Measurements from ENCODE around the gene SLC11A1.

Gene SLC11A1

GRCh38 chr2:218434456-218434855, 52.4 kb downstream of the SLC11A1 start:
- no peak for TF ChIP-seq CTCF (IDR thresholded peaks at IDR 0.05; ENCODE audit: insufficient read depth, low read depth, low read length, missing control alignments)
- DNase-seq (ENCODE audit: low read depth) = no peak
- no peak overlapping the region for H3K4me3 ChIP-seq (ENCODE audit: low read depth, low read length)

DNA sequence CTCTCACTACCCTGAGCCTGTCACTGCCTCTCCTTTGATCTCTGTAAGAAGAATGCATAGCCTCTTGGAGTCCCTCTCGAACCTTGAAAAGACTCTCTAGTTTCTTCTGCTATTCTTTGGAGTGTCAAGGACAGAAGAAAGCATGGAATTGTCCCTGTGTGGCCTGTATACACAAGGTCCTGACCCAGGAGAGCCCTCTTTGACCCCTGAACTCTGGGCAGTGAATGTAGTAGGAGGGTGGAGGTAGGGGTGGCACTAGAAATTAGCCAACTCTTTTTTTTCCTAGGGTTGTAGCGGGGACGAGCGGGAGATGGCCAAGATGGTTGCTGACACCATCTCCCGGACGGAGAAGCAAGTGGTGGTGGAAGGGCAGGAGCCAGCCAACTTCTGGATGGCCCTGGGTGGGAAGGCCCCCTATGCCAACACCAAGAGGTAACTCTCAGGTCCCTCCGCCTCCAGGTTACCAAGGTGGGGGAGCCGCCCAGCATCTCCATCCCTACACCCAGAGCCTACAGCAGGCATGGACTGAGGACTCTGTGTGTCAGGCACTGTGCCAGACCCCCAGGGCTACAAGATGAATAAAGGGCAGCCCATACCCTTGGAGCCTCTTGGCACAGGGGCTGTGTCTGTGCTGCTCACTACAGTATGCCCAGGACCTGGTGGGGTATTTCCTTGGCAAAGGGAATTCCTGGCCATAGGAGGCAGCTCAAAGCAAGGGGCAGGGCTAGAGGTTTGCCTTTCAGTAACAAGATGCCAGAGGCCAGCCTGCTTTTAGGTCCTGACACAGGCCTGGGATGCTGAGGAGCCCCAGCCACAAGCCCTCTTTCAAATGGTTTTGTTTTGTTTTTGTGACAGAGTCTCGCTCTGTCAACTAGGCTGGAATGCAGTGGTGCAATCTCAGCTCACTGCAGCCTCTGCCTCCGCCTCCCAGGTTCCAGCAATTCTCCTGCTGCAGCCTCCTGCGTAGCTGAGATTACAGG, 53.2 kb downstream of the SLC11A1 start:
- TF ChIP-seq CTCF (IDR thresholded peaks at IDR 0.05; ENCODE audit: insufficient read depth, low read depth, low read length, missing control alignments) = no peak
- DNase-seq (ENCODE audit: low read depth) = no peak
- no peak overlapping the region for H3K4me3 ChIP-seq (ENCODE audit: low read depth, low read length)

DNA sequence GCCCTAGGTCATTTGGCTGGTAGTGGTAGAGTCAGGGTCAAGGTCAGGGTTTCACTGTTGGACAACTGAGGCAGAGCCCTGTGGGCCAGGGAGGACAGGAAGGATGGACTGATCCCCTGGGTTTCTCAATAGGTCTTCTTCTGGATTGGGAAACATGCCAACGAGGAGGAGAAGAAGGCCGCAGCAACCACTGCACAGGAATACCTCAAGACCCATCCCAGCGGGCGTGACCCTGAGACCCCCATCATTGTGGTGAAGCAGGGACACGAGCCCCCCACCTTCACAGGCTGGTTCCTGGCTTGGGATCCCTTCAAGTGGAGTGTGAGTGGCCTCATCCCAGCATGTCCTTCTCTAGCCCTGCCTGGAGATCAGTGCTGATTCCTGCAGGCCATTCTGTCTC, 54.9 kb downstream of the SLC11A1 start:
- no peak for TF ChIP-seq CTCF (IDR thresholded peaks at IDR 0.05; ENCODE audit: insufficient read depth, low read depth, low read length, missing control alignments)
- DNase-seq (ENCODE audit: low read depth) = no peak

GRCh38 chr2:218437969-218438368, 55.9 kb downstream of the SLC11A1 start:
- H3K4me3 ChIP-seq (ENCODE audit: low read depth, low read length) = no peak overlapping the region
- TF ChIP-seq CTCF (IDR thresholded peaks at IDR 0.05; ENCODE audit: insufficient read depth, low read depth, low read length, missing control alignments) = no peak
- no peak for DNase-seq (ENCODE audit: low read depth)

More for the DNA sequence above, 54.9 kb downstream of the SLC11A1 start:
- H3K4me3 ChIP-seq (ENCODE audit: low read depth, low read length) = no peak overlapping the region

DNA sequence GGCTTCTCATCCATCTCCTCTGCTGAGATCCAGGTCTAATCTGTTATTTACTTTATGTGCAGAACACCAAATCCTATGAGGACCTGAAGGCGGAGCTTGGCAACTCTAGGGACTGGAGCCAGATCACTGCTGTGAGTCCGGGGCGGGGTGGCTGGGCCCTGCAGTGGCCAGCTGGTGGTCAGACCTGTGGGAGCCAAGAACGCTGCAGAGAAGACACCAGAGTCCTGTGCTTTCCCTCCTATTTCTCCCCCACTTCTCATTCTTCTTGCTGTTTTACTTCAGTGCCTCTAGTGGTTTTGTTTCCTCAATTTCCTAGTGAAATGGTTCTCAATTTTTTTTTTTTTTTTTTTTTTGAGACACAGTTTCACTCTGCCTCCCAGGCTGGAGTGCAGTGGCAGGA, 56.5 kb downstream of the SLC11A1 start:
- TF ChIP-seq CTCF (IDR thresholded peaks at IDR 0.05; ENCODE audit: insufficient read depth, low read depth, low read length, missing control alignments) = no peak
- no peak for DNase-seq (ENCODE audit: low read depth)
- no peak overlapping the region for H3K4me3 ChIP-seq (ENCODE audit: low read depth, low read length)

DNA sequence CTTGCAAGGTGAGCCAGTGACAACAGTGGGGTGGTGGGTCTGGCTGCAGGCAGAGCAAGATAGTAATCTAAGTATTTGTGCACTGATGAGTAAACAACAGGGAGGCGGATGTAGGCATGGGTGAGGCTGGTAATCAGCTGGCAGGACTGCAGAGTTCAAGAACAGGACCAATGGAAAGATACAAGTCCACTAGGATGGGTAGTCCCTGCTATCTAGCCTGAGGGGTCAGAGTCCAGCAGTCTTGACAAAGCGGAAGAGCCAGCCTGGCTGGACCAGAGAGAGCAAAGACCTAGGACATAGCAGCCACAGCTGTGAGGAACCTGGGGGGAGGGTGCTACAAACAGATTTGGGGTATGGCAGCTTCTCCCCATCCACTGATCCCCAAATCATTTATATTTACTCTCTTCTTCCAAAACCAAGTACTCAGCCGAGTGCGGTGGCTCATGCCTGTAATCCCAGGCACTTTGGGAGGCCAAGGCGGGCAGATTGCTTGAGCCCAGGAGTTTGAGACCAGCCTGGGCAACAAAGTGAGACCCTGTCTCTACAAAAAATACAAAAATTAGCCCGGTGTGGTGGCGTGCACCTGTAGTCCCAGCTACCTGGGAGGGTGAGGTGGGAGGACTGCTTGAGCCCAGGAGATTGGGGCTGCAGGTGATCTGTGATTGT, 62.8 kb downstream of the SLC11A1 start:
- TF ChIP-seq CTCF (IDR thresholded peaks at IDR 0.05; ENCODE audit: insufficient read depth, low read depth, low read length, missing control alignments) = no peak
- H3K4me3 ChIP-seq (ENCODE audit: low read depth, low read length) = no peak overlapping the region
- DNase-seq (ENCODE audit: low read depth) = no peak
